Caco-2 (cell line): ENCODE measurements around the gene GNL2. TPM values are rescaled to one million over a fixed set of nuclear protein-coding genes. Genes with fewer than 3 reads are reported as not detected.
"Not testable (repeated sequence)": the region's sequence is repeated elsewhere in the genome, so short reads cannot be mapped to it uniquely, and the experiment has no call there.

Source experiments
- BruUV-seq: library from RNA; stranded (reverse); fragments of 400-500 nt; replicated peaks from 2 replicates; lab custom pipeline; 2021; lab: Mats Ljungman, UMichigan
- CTCF ChIA-PET: fragments of 300-600 bp; sonication (Branson Sonifier 250); formaldehyde crosslinking; loops from one replicate; lab custom pipeline; 2022; ENCODE audit warnings: antibody characterized with exemption; lab: Charles Lee
- POLR2A ChIA-PET: fragments of 300-600 bp; sonication (Branson Sonifier 250); formaldehyde crosslinking; loops from one replicate; lab custom pipeline; 2022; ENCODE audit warnings: antibody characterized with exemption; lab: Charles Lee
- DNase-seq, 2 experiments: peaks; one replicate each; pipeline versions ENCODE4 v3.0.0 to v3.0.0-alpha.2; 2020 to 2022
- H3K27me3 ChIP-seq: replicated peaks from 2 replicates; pipeline ENCODE4 v1.6.0; 2011; ENCODE audit warnings: low read length; ENCODE audit not compliant: control insufficient read depth, insufficient read depth
- H3K36me3 ChIP-seq: 2 replicates; pipeline ENCODE4 v1.5.1; 2011; ENCODE audit warnings: low read length; ENCODE audit not compliant: control insufficient read depth, insufficient read depth
- H3K4me1 ChIP-seq: fragments of 250-450 bp; sonication (Bioruptor Pico); 2 replicates; pipeline ENCODE4 v1.5.1; 2020; ENCODE audit warnings: mild to moderate bottlenecking
- H3K4me3 ChIP-seq: 2 replicates; pipeline ENCODE4 v1.5.1; 2011; ENCODE audit warnings: low read depth, mild to moderate bottlenecking, control low read depth, low read length
- H3K9me3 ChIP-seq: fragments of 250-450 bp; sonication (Bioruptor Pico); 2 replicates; pipeline ENCODE4 v1.5.1; 2020; ENCODE audit warnings: mild to moderate bottlenecking, moderate library complexity
- H3K27ac Mint-ChIP-seq: one replicate; pipeline ENCODE4 v1.8.0; 2022; ENCODE audit warnings: mixed read lengths; ENCODE audit not compliant: unreplicated experiment
- H3K27me3 Mint-ChIP-seq: one replicate; pipeline ENCODE4 v1.8.0; 2022; ENCODE audit warnings: mixed read lengths; ENCODE audit not compliant: insufficient read depth, unreplicated experiment
- H3K36me3 Mint-ChIP-seq: one replicate; pipeline ENCODE4 v1.8.0; 2022; ENCODE audit warnings: mild to moderate bottlenecking, mixed read lengths; ENCODE audit not compliant: insufficient read depth, unreplicated experiment
- H3K4me1 Mint-ChIP-seq: one replicate; pipeline ENCODE4 v1.8.0; 2022; ENCODE audit warnings: low read depth, mixed read lengths; ENCODE audit not compliant: unreplicated experiment
- H3K4me3 Mint-ChIP-seq: one replicate; pipeline ENCODE4 v1.8.0; 2022; ENCODE audit warnings: mild to moderate bottlenecking, moderate library complexity, mixed read lengths; ENCODE audit not compliant: unreplicated experiment
- H3K9me3 Mint-ChIP-seq: one replicate; pipeline ENCODE4 v1.8.0; 2022; ENCODE audit warnings: mixed read lengths; ENCODE audit not compliant: unreplicated experiment
- CTCF ChIP-seq, 2 experiments: fragments of 200-600 bp in 1 of 2; IDR thresholded peaks; 1 replicate in 1 of 2; 2 replicates in 1 of 2; pipeline versions ENCODE4 v1.5.1 to v1.8.0; 2011 to 2022; ENCODE audit warnings: antibody characterized with exemption in 1 of 2, control low read depth in 1 of 2, inconsistent platforms in 1 of 2, low read depth in 1 of 2, low read length in 1 of 2, mild to moderate bottlenecking in 1 of 2, moderate library complexity in 1 of 2; ENCODE audit not compliant: insufficient read depth in 1 of 2, severe bottlenecking in 1 of 2, unreplicated experiment in 1 of 2
- intact Hi-C: fragments of 100-400 bp; cut with micrococcal nuclease; formaldehyde crosslinking; loops from one replicate; pipeline ENCODE4 v1.10.0; 2022; ENCODE audit not compliant: unreplicated experiment
- total RNA-seq: library from RNA; stranded (reverse); gene quantifications from 2 replicates; pipeline ENCODE4 v1.2.3, GENCODE V29; 2022

The GNL2 gene
- total RNA-seq, 1 experiment from 2014 or later, result 51.6 TPM

GRCh38 chr1:37519613-37520012 lies 76.1 kb downstream of the GNL2 start:
- no peak for TF ChIP-seq CTCF (IDR thresholded peaks at IDR 0.05; ENCODE audit: insufficient read depth in 1 of 2, low read depth in 1 of 2, low read length in 1 of 2, severe bottlenecking in 1 of 2, unreplicated experiment in 1 of 2)
- Histone ChIP-seq H3K36me3 (no peaks in the 10 kb centered on the region), H3K4me1 (peaks cover 5% of the 10 kb centered on the region; the same call in 1 of the 2 replicates), H3K9me3 (no peaks in the 10 kb centered on the region), H3K4me3 (no peak overlapping the region), H3K27me3 (no peaks in the 10 kb centered on the region)
- DNase-seq, result no peak
- intact Hi-C loops, result no loop called here
- ChIA-PET CTCF (no interaction called here), POLR2A (no interaction called here)
- Mint-ChIP-seq H3K27me3 (no peaks in the 10 kb centered on the region), H3K36me3 (no peaks in the 10 kb centered on the region), H3K9me3 (no peaks in the 10 kb centered on the region), H3K4me3 (no peak overlapping the region), H3K27ac (no peak overlapping the region), H3K4me1 (peaks cover 7% of the 10 kb centered on the region)
- no TSS peak for BruUV-seq

GRCh38 chr1:37518929-37519328 lies 76.8 kb downstream of the GNL2 start:
- H3K9me3 ChIP-seq, intact Hi-C loops, H3K4me3 ChIP-seq, DNase-seq, CTCF ChIA-PET, BruUV-seq, H3K4me3 Mint-ChIP-seq, H3K4me1 Mint-ChIP-seq, H3K27me3 Mint-ChIP-seq, H3K9me3 Mint-ChIP-seq, H3K27ac Mint-ChIP-seq, H3K4me1 ChIP-seq, H3K36me3 Mint-ChIP-seq, H3K27me3 ChIP-seq, H3K36me3 ChIP-seq, POLR2A ChIA-PET: not testable (repeated sequence)

GRCh38 chr1:37518241-37518640 lies 77.5 kb downstream of the GNL2 start:
- H3K27ac Mint-ChIP-seq, H3K4me1 ChIP-seq, H3K36me3 Mint-ChIP-seq, H3K27me3 ChIP-seq, H3K27me3 Mint-ChIP-seq, H3K9me3 ChIP-seq, BruUV-seq, POLR2A ChIA-PET, H3K4me3 Mint-ChIP-seq, H3K36me3 ChIP-seq, H3K4me3 ChIP-seq, H3K9me3 Mint-ChIP-seq, DNase-seq, CTCF ChIA-PET, intact Hi-C loops: not testable (repeated sequence)
- H3K4me1 Mint-ChIP-seq, result peaks cover 12% of the 10 kb centered on the region

GRCh38 chr1:37517569-37517968 lies 78.2 kb downstream of the GNL2 start:
- peaks cover 10% of the 10 kb centered on the region; the same call in 1 of the 2 replicates for H3K4me1 ChIP-seq
- H3K4me3 ChIP-seq, result no peak overlapping the region
- no peak for DNase-seq
- H3K4me1 Mint-ChIP-seq, result peaks cover 14% of the 10 kb centered on the region
- no peak overlapping the region for H3K27ac Mint-ChIP-seq
- H3K9me3 Mint-ChIP-seq, result no peaks in the 10 kb centered on the region
- H3K27me3 Mint-ChIP-seq, result no peaks in the 10 kb centered on the region
- no peaks in the 10 kb centered on the region for H3K9me3 ChIP-seq
- no peak overlapping the region for H3K4me3 Mint-ChIP-seq
- ChIA-PET CTCF (no interaction called here), POLR2A (no interaction called here)
- TF ChIP-seq CTCF (IDR thresholded peaks at IDR 0.05; ENCODE audit: insufficient read depth in 1 of 2, low read depth in 1 of 2, low read length in 1 of 2, severe bottlenecking in 1 of 2, unreplicated experiment in 1 of 2), result no peak
- no peaks in the 10 kb centered on the region for H3K36me3 ChIP-seq
- H3K27me3 ChIP-seq, result no peaks in the 10 kb centered on the region
- intact Hi-C loops, result no loop called here
- no TSS peak for BruUV-seq
- peaks cover 5% of the 10 kb centered on the region for H3K36me3 Mint-ChIP-seq

Other genes with a start within 250 kb of the GNL2 start
- 4.7 and 4.9 TPM in 2 replicates for gene ZC3H12A, start 121.4 kb downstream of the GNL2 start, total RNA-seq
- gene MEAF6, start 81.2 kb downstream of the GNL2 start, total RNA-seq, result 36.8 and 38.3 TPM in 2 replicates
- gene SNIP1, start 41.6 kb downstream of the GNL2 start, total RNA-seq, result 13.7 and 14.6 TPM in 2 replicates
- 0.21 and 0.27 TPM in 2 replicates for gene DNALI1, start 39.0 kb downstream of the GNL2 start, total RNA-seq
- not detected in 2 replicates for gene RSPO1, start 39.0 kb upstream of the GNL2 start, total RNA-seq
- gene CDCA8, start 96.6 kb upstream of the GNL2 start, total RNA-seq, result 35.4 and 37.0 TPM in 2 replicates
- gene EPHA10, start 169.2 kb upstream of the GNL2 start, total RNA-seq, result 2.8 and 3.1 TPM in 2 replicates
- 24.8 and 25.9 TPM in 2 replicates for gene MANEAL, start 197.9 kb upstream of the GNL2 start, total RNA-seq
- gene C1orf122, start 211.9 kb upstream of the GNL2 start, total RNA-seq, result 37.7 and 41.0 TPM in 2 replicates
- gene YRDC, start 212.3 kb upstream of the GNL2 start, total RNA-seq, result 10.3 and 10.7 TPM in 2 replicates